ENCODE results near the gene SNX3.

Gene SNX3

DNA sequence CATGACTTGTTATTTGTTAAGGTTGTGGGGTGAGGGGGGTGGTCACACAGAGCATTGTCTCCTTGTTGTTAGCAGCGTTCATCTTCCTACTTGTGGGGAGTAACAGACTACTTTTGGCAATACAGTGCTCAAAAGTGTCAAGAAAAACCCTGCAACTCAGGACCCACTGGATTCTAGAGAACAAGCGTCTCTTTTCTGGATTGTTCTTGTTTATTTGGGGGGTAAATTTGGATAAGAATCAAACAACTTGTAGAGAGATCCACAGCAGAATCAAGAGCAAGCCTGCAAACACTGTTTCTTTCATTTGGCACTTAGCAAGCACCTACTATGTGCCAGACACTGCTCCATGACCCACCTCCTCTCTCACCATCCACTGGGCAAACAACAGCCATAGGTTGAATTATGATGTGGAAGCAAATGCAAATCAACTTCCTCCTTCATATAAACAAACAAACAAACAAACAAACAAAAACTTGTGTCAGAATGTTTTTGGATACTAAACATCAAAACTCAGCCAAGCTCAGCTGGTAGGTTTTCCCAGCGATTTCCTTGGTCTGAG is 99.0 kb downstream of the SNX3 start:
- H3K9me3 ChIP-seq (ENCODE audit: insufficient read depth, low read length, severe bottlenecking) = no peaks in the 10 kb centered on the region
- DNase-seq = no peak
- peaks cover 16% of the 10 kb centered on the region for H3K27me3 ChIP-seq (ENCODE audit: insufficient read depth, low read length, poor library complexity)
- no peaks in the 10 kb centered on the region for H3K79me2 ChIP-seq (ENCODE audit: insufficient read depth, low read length)
- H2AFZ ChIP-seq (ENCODE audit: low read depth, low read length) = no peak overlapping the region
- no peaks in the 10 kb centered on the region for H3K4me1 ChIP-seq (ENCODE audit: insufficient read depth, low read length)
- no peaks in the 10 kb centered on the region for H3K36me3 ChIP-seq (ENCODE audit: insufficient read depth, low read length)
- ATAC-seq (ENCODE audit: insufficient read depth, low read depth) = no peak
- no peak overlapping the region for H3K4me2 ChIP-seq (ENCODE audit: insufficient read depth, low read length)
- H4K20me1 ChIP-seq (ENCODE audit: insufficient read depth, low read length) = no peaks in the 10 kb centered on the region
- no peak overlapping the region for H3K9ac ChIP-seq (ENCODE audit: low read depth, low read length)
- no peak overlapping the region for H3K4me3 ChIP-seq (ENCODE audit: low read depth in 1 of 2, low read length in 2 of 2)
- TF ChIP-seq EZH2 (IDR thresholded peaks at IDR 0.05; ENCODE audit: borderline replicate concordance, low read depth, low read length, severe bottlenecking) (no peak), CTCF (IDR thresholded peaks at IDR 0.05; ENCODE audit: borderline replicate concordance, extremely low read depth, low read length, poor library complexity, severe bottlenecking) (no peak)
- H3K27ac ChIP-seq (ENCODE audit: low read length) = no peak overlapping the region

Data from DND-41 (cell line).